CD14-positive monocyte (primary cell): ENCODE data around the gene CXCR1. TPM values are rescaled to one million over a fixed set of nuclear protein-coding genes. Genes with fewer than 3 reads are reported as not detected.
A peak's percentile ranks its signal among the peaks of the same experiment; 100 is the strongest.

Experiments
- DNase-seq, 3 donors: peaks; one replicate each; pipeline ENCODE4 v3.0.0-alpha.2; 2011 to 2022
- H2AFZ ChIP-seq: 2 replicates; pipeline ENCODE4 v1.6.0; 2012; ENCODE audit warnings: mild to moderate bottlenecking, low read depth, low read length, inconsistent platforms; ENCODE audit not compliant: insufficient read depth, poor library complexity, severe bottlenecking
- H3K27ac ChIP-seq, 2 donors: 1 replicate in 1 of 2; 2 replicates in 1 of 2; pipeline ENCODE4 v1.5.1; 2012 to 2013; ENCODE audit warnings: low read length in 2 of 2, control low read depth in 1 of 2, inconsistent platforms in 1 of 2, low read depth in 1 of 2, mild to moderate bottlenecking in 1 of 2
- H3K27me3 ChIP-seq, 2 donors: one replicate each; pipeline versions ENCODE4 v1.6.0 to v1.6.1; 2011 to 2013; ENCODE audit warnings: low read length in 2 of 2; ENCODE audit not compliant: control insufficient read depth in 2 of 2, insufficient read depth in 2 of 2
- H3K36me3 ChIP-seq, 2 donors: replicated peaks in 1 of 2; 1 replicate in 1 of 2; 2 replicates in 1 of 2; pipeline versions ENCODE4 v1.5.1 to v1.6.1; 2012 to 2013; ENCODE audit warnings: low read length in 2 of 2, control low read depth in 1 of 2, inconsistent platforms in 1 of 2, mild to moderate bottlenecking in 1 of 2; ENCODE audit not compliant: insufficient read depth in 2 of 2, control insufficient read depth in 1 of 2
- H3K4me1 ChIP-seq, 2 donors: 1 replicate in 1 of 2; 2 replicates in 1 of 2; pipeline versions ENCODE4 v1.5.1 to v1.6.1; 2012 to 2013; ENCODE audit warnings: low read length in 2 of 2, control low read depth in 1 of 2, inconsistent platforms in 1 of 2, mild to moderate bottlenecking in 1 of 2, moderate library complexity in 1 of 2; ENCODE audit not compliant: insufficient read depth in 2 of 2, control insufficient read depth in 1 of 2
- H3K4me2 ChIP-seq: replicated peaks from 2 replicates; pipeline ENCODE3; 2012; ENCODE audit warnings: low read length, moderate library complexity, mild to moderate bottlenecking; ENCODE audit not compliant: poor library complexity, severe bottlenecking; ENCODE audit errors: extremely low read depth
- H3K4me3 ChIP-seq, 3 experiments: fragments of 200-600 bp in 1 of 3; sonication (generic) in 1 of 3; replicated peaks in 1 of 3; 1 replicate in 2 of 3; 2 replicates in 1 of 3; pipeline ENCODE4 v1.5.1; 2011 to 2013; ENCODE audit warnings: low read length in 3 of 3, mild to moderate bottlenecking in 3 of 3, control low read depth in 2 of 3, low read depth in 2 of 3, inconsistent platforms in 1 of 3, moderate library complexity in 1 of 3
- H3K79me2 ChIP-seq: 2 replicates; pipeline ENCODE4 v1.6.0; 2012; ENCODE audit warnings: mild to moderate bottlenecking, control low read depth, inconsistent platforms, low read length, moderate library complexity; ENCODE audit not compliant: insufficient read depth
- H3K9ac ChIP-seq: 2 replicates; pipeline ENCODE4 v1.6.0; 2017; ENCODE audit warnings: low read length, mild to moderate bottlenecking; ENCODE audit not compliant: insufficient read depth, poor library complexity, severe bottlenecking
- H3K9me3 ChIP-seq, 2 donors: replicated peaks in 1 of 2; 1 replicate in 1 of 2; 2 replicates in 1 of 2; pipeline versions ENCODE4 v1.5.1 to v1.6.1; 2012 to 2013; ENCODE audit warnings: low read length in 2 of 2, control low read depth in 1 of 2; ENCODE audit not compliant: control insufficient read depth in 1 of 2, insufficient read depth in 1 of 2
- H4K20me1 ChIP-seq: 2 replicates; pipeline ENCODE4 v1.6.0; 2012; ENCODE audit warnings: mild to moderate bottlenecking, low read length, control low read depth, moderate library complexity; ENCODE audit not compliant: insufficient read depth
- H3K27ac Mint-ChIP-seq, 7 donors: one replicate each; pipeline ENCODE4 v1.8.0; 2020; ENCODE audit warnings: mild to moderate bottlenecking in 7 of 7, mixed read lengths in 7 of 7, moderate library complexity in 6 of 7, inconsistent platforms in 2 of 7
- H3K27me3 Mint-ChIP-seq, 3 donors: one replicate each; pipeline ENCODE4 v1.8.0; 2021 to 2022; ENCODE audit warnings: low read depth in 3 of 3, mild to moderate bottlenecking in 3 of 3, mixed read lengths in 3 of 3, moderate library complexity in 3 of 3, inconsistent platforms in 1 of 3
- H3K36me3 Mint-ChIP-seq, 2 donors: one replicate each; pipeline ENCODE4 v1.8.0; 2020; ENCODE audit warnings: mixed read lengths in 2 of 2, inconsistent platforms in 1 of 2, mild to moderate bottlenecking in 1 of 2
- H3K4me1 Mint-ChIP-seq: one replicate; pipeline ENCODE4 v1.8.0; 2020; ENCODE audit warnings: mild to moderate bottlenecking, mixed read lengths
- H3K4me3 Mint-ChIP-seq, 2 donors: one replicate each; pipeline ENCODE4 v1.8.0; 2020; ENCODE audit warnings: mild to moderate bottlenecking in 2 of 2, mixed read lengths in 2 of 2, moderate library complexity in 1 of 2
- H3K9me3 Mint-ChIP-seq, 7 donors: one replicate each; pipeline ENCODE4 v1.8.0; 2020 to 2022; ENCODE audit warnings: mixed read lengths in 7 of 7, mild to moderate bottlenecking in 6 of 7, moderate library complexity in 6 of 7, inconsistent platforms in 2 of 7
- CTCF ChIP-seq: fragments of 200-600 bp; IDR thresholded peaks from one replicate; pipeline ENCODE4 v1.8.0; 2022; ENCODE audit warnings: antibody characterized with exemption, mild to moderate bottlenecking
- WGBS: methylation state at CpG from one replicate; pipeline ENCODE4 v1.1.5; 2013; ENCODE audit warnings: missing lambda C conversion rate; ENCODE audit not compliant: insufficient coverage; 5-methylcytosine and 5-hydroxymethylcytosine counted together
- intact Hi-C, 2 donors: fragments of 100-400 bp; cut with micrococcal nuclease; formaldehyde crosslinking; loops; one replicate each; pipeline versions ENCODE4 v1.15.0 to v1.15.1; 2023
- polyA plus RNA-seq, 3 donors: library from polyadenylated mRNA; depleted of rRNA in 1 of 3; unstranded in 2 of 3; stranded (reverse) in 1 of 3; fragments of 300-500 nt in 2 of 3; fragments of >200 nt in 1 of 3; fragmentation: Illumina TruSeq in 2 of 3; gene quantifications; 1 replicate in 2 of 3; 2 replicates in 1 of 3; pipeline ENCODE4 v1.2.3, GENCODE V29; 2012 to 2021

The CXCR1 gene
- polyA plus RNA-seq, 3 donors, result 0.44 to 2.4 (median 0.59) TPM

DNA sequence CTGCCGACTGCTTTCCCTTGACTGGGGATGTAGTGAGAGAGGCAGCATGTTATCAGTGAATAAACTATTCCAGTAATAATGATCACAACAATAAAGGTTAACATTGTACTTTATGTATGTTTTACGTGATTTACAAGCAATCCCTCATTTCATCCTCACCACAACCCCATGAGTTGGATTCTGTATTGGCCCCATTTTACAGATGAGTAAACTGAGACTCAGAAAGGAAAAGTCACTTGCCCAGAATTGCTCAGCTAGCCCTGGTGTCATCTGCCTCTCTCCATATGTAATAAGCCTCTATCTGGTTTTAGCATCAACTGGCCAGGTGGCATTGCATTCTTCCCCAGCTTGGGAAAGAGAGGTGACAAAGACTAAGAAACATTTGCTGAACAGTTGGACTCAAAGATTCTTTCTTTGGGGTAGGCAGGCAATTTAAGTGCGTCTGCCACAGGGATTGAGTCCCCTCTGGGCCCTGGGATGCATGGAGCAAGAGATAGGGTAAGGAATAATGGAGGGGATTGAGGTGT is 38.8 kb downstream of the CXCR1 start:
- Mint-ChIP-seq H3K36me3 (peaks cover 23 to 27% of the 10 kb centered on the region in 2 donors), H3K27ac (peak overlapping the region in 6 of 7 donors; percentile 82 to 91 (median 88)), H3K4me1 (peaks cover 78% of the 10 kb centered on the region), H3K9me3 (peaks cover 0 to 2% (median under 1%) of the 10 kb centered on the region in 7 donors), H3K4me3 (peak overlapping the region; percentile 14 to 81), H3K27me3 (peaks cover 0 to 4% (median 0%) of the 10 kb centered on the region in 3 donors)
- Histone ChIP-seq H3K27me3 (no peaks in the 10 kb centered on the region), H4K20me1 (no peaks in the 10 kb centered on the region), H3K36me3 (peaks cover 0 to 16% of the 10 kb centered on the region in 2 donors), H3K79me2 (peaks cover 59% of the 10 kb centered on the region), H2AFZ (no peak overlapping the region), H3K9me3 (no peaks in the 10 kb centered on the region), H3K9ac (peak overlapping the region; percentile 29), H3K4me3 (peak overlapping the region in 2 of 3 experiments; percentile 7 to 77), H3K4me2 (peak overlapping the region; percentile 79), H3K4me1 (peaks cover 71 to 75% of the 10 kb centered on the region in 2 donors), H3K27ac (peak overlapping the region in 1 of 2 donors; percentile 94)
- no peak for DNase-seq
- 100% methylated on average over 1 of the region's 3 CpGs for WGBS
- intact Hi-C loops, result no loop called here
- no peak for TF ChIP-seq CTCF

DNA sequence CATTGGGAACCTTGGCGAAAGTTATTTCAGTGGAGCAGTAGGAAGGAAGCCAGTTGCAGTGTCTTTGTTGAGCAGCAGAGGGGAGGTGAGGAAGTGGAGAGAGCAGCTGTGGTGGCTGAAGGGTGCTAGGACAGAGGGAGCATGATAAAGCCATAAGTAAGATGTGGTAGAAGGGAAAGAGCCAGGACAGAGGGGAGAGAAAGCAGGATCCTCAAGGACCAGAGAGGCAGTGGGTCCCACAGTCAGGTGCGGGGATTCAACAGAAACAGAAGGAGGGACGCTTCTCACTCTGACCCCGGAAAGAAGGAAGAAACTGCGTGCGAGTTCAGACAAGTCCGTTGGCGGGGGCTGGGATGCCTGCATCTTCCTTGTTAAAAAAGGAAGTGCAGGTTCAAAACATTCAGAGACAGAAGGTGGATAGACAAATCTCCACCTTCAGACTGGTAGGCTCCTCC is 41.1 kb downstream of the CXCR1 start, which contains the start of gene CXCR2:
CXCR2 (plus strand) TSS at position 403 of the 455 bp plus-strand sequence. CDS start 8,774 bp downstream, outside the sequence.
- 0% methylated on average over 4 of the region's 8 CpGs for WGBS
- Histone ChIP-seq H3K4me1 (peaks cover 66 to 68% of the 10 kb centered on the region in 2 donors), H3K27me3 (no peaks in the 10 kb centered on the region), H3K9ac (peak within 1 kb of the TSS; percentile 70), H3K79me2 (peaks cover 42% of the 10 kb centered on the region), H3K9me3 (peaks cover 0 to 12% of the 10 kb centered on the region in 2 donors), H3K27ac (peak within 1 kb of the TSS; percentile 87 to 94), H4K20me1 (no peaks in the 10 kb centered on the region), H3K4me3 (peak within 1 kb of the TSS; percentile 46 to 82 (median 77)), H2AFZ (peak within 1 kb of the TSS; percentile 84), H3K4me2 (peak within 1 kb of the TSS; percentile 79), H3K36me3 (peaks cover 0 to under 1% of the 10 kb centered on the region in 2 donors)
- Mint-ChIP-seq H3K36me3 (peaks cover 5 to 6% of the 10 kb centered on the region in 2 donors), H3K9me3 (peaks cover 13 to 25% (median 19%) of the 10 kb centered on the region in 7 donors), H3K4me1 (peaks cover 65% of the 10 kb centered on the region), H3K4me3 (peak within 1 kb of the TSS; percentile 84 to 93), H3K27me3 (peaks cover 0 to 7% (median 0%) of the 10 kb centered on the region in 3 donors), H3K27ac (peak within 1 kb of the TSS; percentile 85 to 96 (median 91))
- TF ChIP-seq CTCF, result peak; percentile 20
- peak; percentile 40 to 66 (median 61) for DNase-seq
- intact Hi-C loops, result no loop called here
